Transverse colon (tissue), 4 donors: ENCODE results near the gene SPEG.

Source experiments
- EP300 ChIP-seq: sonication (generic); formaldehyde crosslinking; IDR thresholded peaks from one replicate; pipeline ENCODE4 v1.6.1; 2017; ENCODE audit warnings: antibody characterized with exemption, low read depth
- POLR2A ChIP-seq: fragments of 450-650 bp; IDR thresholded peaks from one replicate; pipeline ENCODE4 v1.6.1; 2016; ENCODE audit warnings: antibody characterized with exemption, mild to moderate bottlenecking, moderate library complexity
- POLR2AphosphoS5 ChIP-seq, 3 donors: sonication (generic); formaldehyde crosslinking; IDR thresholded peaks; one replicate each; pipeline ENCODE4 v1.6.1; 2016; ENCODE audit warnings: antibody characterized with exemption in 3 of 3
- TF ChIP-seq, protein P1 (sequence below), 5 experiments: fragments of 200-600 bp in 3 of 5; fragments of 450-650 bp in 2 of 5; sonication (generic) in 3 of 5; IDR thresholded peaks; 1 replicate in 2 of 5; 2 replicates in 3 of 5; pipeline ENCODE4 v1.5.1; 2016 to 2017; ENCODE audit warnings: antibody characterized with exemption in 5 of 5, inconsistent platforms in 3 of 5, mild to moderate bottlenecking in 2 of 5, moderate library complexity in 1 of 5

DNA sequence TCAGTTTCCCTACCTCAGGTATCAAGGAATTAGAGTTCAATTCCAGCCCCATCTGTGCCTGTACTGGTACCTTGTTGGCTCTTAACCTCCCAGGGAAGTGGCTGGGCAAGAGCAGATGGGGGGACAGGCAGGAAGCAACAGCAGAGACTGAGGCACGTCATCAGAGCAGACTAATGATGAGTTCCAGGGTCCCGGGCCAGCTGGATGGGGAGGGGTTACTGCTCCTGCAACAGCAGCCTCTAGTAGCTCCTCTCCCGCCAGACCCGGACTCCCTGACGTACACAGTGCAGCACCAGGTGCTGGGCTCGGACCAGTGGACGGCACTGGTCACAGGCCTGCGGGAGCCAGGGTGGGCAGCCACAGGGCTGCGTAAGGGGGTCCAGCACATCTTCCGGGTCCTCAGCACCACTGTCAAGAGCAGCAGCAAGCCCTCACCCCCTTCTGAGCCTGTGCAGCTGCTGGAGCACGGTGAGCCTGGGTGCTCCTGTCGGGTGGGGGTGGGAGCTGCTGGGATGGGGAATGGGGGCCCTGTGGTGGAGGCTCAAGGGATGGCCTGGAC is 38.1 kb downstream of the SPEG start:
- TF ChIP-seq, protein P1, sequence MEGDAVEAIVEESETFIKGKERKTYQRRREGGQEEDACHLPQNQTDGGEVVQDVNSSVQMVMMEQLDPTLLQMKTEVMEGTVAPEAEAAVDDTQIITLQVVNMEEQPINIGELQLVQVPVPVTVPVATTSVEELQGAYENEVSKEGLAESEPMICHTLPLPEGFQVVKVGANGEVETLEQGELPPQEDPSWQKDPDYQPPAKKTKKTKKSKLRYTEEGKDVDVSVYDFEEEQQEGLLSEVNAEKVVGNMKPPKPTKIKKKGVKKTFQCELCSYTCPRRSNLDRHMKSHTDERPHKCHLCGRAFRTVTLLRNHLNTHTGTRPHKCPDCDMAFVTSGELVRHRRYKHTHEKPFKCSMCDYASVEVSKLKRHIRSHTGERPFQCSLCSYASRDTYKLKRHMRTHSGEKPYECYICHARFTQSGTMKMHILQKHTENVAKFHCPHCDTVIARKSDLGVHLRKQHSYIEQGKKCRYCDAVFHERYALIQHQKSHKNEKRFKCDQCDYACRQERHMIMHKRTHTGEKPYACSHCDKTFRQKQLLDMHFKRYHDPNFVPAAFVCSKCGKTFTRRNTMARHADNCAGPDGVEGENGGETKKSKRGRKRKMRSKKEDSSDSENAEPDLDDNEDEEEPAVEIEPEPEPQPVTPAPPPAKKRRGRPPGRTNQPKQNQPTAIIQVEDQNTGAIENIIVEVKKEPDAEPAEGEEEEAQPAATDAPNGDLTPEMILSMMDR (IDR thresholded peaks at IDR 0.05) = no peak
- TF ChIP-seq EP300 (no peak), POLR2AphosphoS5 (IDR thresholded peaks at IDR 0.05) (no peak), POLR2A (no peak)
